ENCODE measurements around the gene CDIPT.

CDIPT gene

DNA sequence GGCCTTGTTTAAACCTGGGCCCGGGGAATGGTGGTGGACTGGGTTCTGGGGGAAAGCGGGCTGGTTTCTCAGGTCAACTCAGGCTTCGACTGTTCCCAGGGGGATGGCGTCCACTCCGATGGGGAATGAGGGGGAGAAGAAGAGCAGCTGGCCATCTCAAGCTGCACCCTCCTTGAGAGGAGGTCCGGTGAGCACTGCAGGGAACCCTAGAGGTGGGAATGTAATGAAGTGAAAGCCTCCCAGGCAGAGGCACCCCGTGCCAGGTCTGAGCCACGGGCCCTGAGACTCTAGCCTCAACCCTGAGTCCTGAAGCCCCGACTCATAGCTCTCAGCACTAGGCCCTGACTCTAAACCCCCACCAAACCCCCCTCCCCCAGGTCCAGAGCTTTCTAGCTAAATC, 1.2 kb upstream of the CDIPT start:
- H2AFZ ChIP-seq (ENCODE audit: insufficient read depth, low read length, poor library complexity) = no peak overlapping the region
- H3K9ac ChIP-seq (ENCODE audit: low read length) = no peak overlapping the region
- peaks cover 11 to 16% of the 10 kb centered on the region in 2 experiments for H3K36me3 ChIP-seq (ENCODE audit: control insufficient read depth in 1 of 2, insufficient read depth in 2 of 2, low read length in 2 of 2)
- peaks cover 4% of the 10 kb centered on the region for H3K79me2 ChIP-seq (ENCODE audit: control insufficient read depth, insufficient read depth, low read length, poor library complexity)
- H3K4me2 ChIP-seq (ENCODE audit: low read length) = no peak overlapping the region
- H3K18ac ChIP-seq (ENCODE audit: low read length) = no peak overlapping the region
- H3K79me1 ChIP-seq (ENCODE audit: low read length) = peaks cover 5% of the 10 kb centered on the region
- H3K27ac ChIP-seq (ENCODE audit: low read depth, low read length) = no peak overlapping the region
- no peak for DNase-seq
- H4K8ac ChIP-seq (ENCODE audit: low read depth, low read length) = peak overlapping the region; percentile 27
- no peak overlapping the region for H3K4ac ChIP-seq (ENCODE audit: low read depth, low read length)
- no peak overlapping the region for H4K12ac ChIP-seq (ENCODE audit: low read depth, low read length)
- no peak overlapping the region for H4K91ac ChIP-seq (ENCODE audit: low read depth, low read length)
- peaks cover 3% of the 10 kb centered on the region for H3K9me3 ChIP-seq (ENCODE audit: insufficient read depth, low read depth, low read length)
- no peak overlapping the region for H3K23ac ChIP-seq (ENCODE audit: low read length)
- peaks cover 0 to 10% of the 10 kb centered on the region in 2 experiments for H3K4me1 ChIP-seq (ENCODE audit: control insufficient read depth in 1 of 2, insufficient read depth in 2 of 2, low read length in 2 of 2)
- H2BK120ac ChIP-seq (ENCODE audit: insufficient read depth, low read length, poor library complexity) = no peak overlapping the region
- no peak overlapping the region for H2BK12ac ChIP-seq (ENCODE audit: low read length)
- no CpG with 5 or more reads among the region's 9 CpGs for WGBS (ENCODE audit: extremely low coverage, insufficient coverage, insufficient read length)
- no peak overlapping the region for H3K4me3 ChIP-seq (ENCODE audit: low read depth, low read length)
- no peak overlapping the region for H2BK5ac ChIP-seq (ENCODE audit: low read depth, low read length, poor library complexity)
- no peaks in the 10 kb centered on the region for H3K27me3 ChIP-seq (ENCODE audit: insufficient read depth, low read length)
- H2AK5ac ChIP-seq (ENCODE audit: low read length) = no peak overlapping the region
- no peak overlapping the region for H3K14ac ChIP-seq (ENCODE audit: low read length)

- Histone ChIP-seq H3K23ac (ENCODE audit: low read length) (no peak overlapping the region), H4K8ac (ENCODE audit: low read depth, low read length) (peak overlapping the region; percentile 68), H3K9me3 (ENCODE audit: insufficient read depth, low read depth, low read length) (peaks cover 3% of the 10 kb centered on the region), H4K12ac (ENCODE audit: low read depth, low read length) (peak overlapping the region; percentile 1), H3K14ac (ENCODE audit: low read length) (no peak overlapping the region), H3K79me1 (ENCODE audit: low read length) (peaks cover 5% of the 10 kb centered on the region), H3K9ac (ENCODE audit: low read length) (no peak overlapping the region), H2AK5ac (ENCODE audit: low read length) (no peak overlapping the region), H4K91ac (ENCODE audit: low read depth, low read length) (peak overlapping the region; percentile 7), H3K27me3 (ENCODE audit: insufficient read depth, low read length) (no peaks in the 10 kb centered on the region), H2BK5ac (ENCODE audit: low read depth, low read length, poor library complexity) (no peak overlapping the region), H2BK12ac (ENCODE audit: low read length) (no peak overlapping the region), H3K4me3 (ENCODE audit: low read depth, low read length) (no peak overlapping the region), H3K79me2 (ENCODE audit: control insufficient read depth, insufficient read depth, low read length, poor library complexity) (peaks cover 4% of the 10 kb centered on the region), H3K4me2 (ENCODE audit: low read length) (peak overlapping the region; percentile 40), H3K4ac (ENCODE audit: low read depth, low read length) (no peak overlapping the region), H3K27ac (ENCODE audit: low read depth, low read length) (no peak overlapping the region), H3K18ac (ENCODE audit: low read length) (no peak overlapping the region), H2BK120ac (ENCODE audit: insufficient read depth, low read length, poor library complexity) (no peak overlapping the region), H2AFZ (ENCODE audit: insufficient read depth, low read length, poor library complexity) (peak overlapping the region; percentile 65), H3K36me3 (ENCODE audit: control insufficient read depth in 1 of 2, insufficient read depth in 2 of 2, low read length in 2 of 2) (peaks cover 17 to 22% of the 10 kb centered on the region in 2 experiments), H3K4me1 (ENCODE audit: control insufficient read depth in 1 of 2, insufficient read depth in 2 of 2, low read length in 2 of 2) (peaks cover 0 to 10% of the 10 kb centered on the region in 2 experiments)
- no CpG with 5 or more reads among the region's 16 CpGs for WGBS (ENCODE audit: extremely low coverage, insufficient coverage, insufficient read length)
- DNase-seq = no peak
These were observed 601 bp upstream of the CDIPT start for GRCh38 chr16:29863669-29863984.

DNA sequence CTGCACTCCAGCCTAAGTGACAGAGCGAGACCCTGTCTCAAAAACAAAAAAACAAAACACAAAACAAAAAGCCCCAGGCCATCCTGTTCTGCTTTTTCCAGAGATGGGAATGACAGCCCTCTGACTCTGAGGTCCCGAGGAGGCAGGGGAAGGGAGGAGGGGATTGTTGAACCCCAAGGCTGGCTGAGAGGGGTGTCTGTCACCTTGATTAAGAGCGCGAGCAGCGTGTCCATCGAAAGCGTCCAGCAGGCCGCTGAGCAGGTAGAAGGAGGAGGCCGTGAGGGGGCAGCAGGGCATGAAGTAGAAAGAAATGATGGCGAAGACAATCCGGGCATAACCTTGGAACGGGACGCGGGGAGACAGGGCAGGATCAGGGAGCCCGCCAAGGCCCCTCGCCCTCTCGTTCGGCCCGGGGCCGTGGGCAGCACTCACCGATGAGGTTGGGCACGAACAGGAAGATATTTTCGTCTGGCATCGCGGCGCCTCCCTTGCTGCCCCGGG, 593 bp downstream of the CDIPT start:
- WGBS (ENCODE audit: extremely low coverage, insufficient coverage, insufficient read length) = no CpG with 5 or more reads among the region's 27 CpGs

GRCh38 chr16:29860218-29860617, 2.8 kb downstream of the CDIPT start:
- H3K23ac ChIP-seq (ENCODE audit: low read length) = no peak overlapping the region
- peaks cover 4% of the 10 kb centered on the region for H3K79me2 ChIP-seq (ENCODE audit: control insufficient read depth, insufficient read depth, low read length, poor library complexity)
- WGBS (ENCODE audit: extremely low coverage, insufficient coverage, insufficient read length) = no CpG with 5 or more reads among the region's 9 CpGs
- no peak overlapping the region for H2AK5ac ChIP-seq (ENCODE audit: low read length)
- no peak overlapping the region for H2BK12ac ChIP-seq (ENCODE audit: low read length)
- H3K4me3 ChIP-seq (ENCODE audit: low read depth, low read length) = no peak overlapping the region
- no peak overlapping the region for H4K91ac ChIP-seq (ENCODE audit: low read depth, low read length)
- H2BK5ac ChIP-seq (ENCODE audit: low read depth, low read length, poor library complexity) = no peak overlapping the region
- no peak overlapping the region for H4K12ac ChIP-seq (ENCODE audit: low read depth, low read length)
- no peaks in the 10 kb centered on the region for H3K27me3 ChIP-seq (ENCODE audit: insufficient read depth, low read length)
- H3K14ac ChIP-seq (ENCODE audit: low read length) = no peak overlapping the region
- H2BK120ac ChIP-seq (ENCODE audit: insufficient read depth, low read length, poor library complexity) = no peak overlapping the region
- no peak overlapping the region for H4K8ac ChIP-seq (ENCODE audit: low read depth, low read length)
- peak overlapping the region; percentile 11 for H3K9ac ChIP-seq (ENCODE audit: low read length)
- H2AFZ ChIP-seq (ENCODE audit: insufficient read depth, low read length, poor library complexity) = no peak overlapping the region
- H3K4me1 ChIP-seq (ENCODE audit: control insufficient read depth in 1 of 2, insufficient read depth in 2 of 2, low read length in 2 of 2) = peaks cover 0 to 10% of the 10 kb centered on the region in 2 experiments
- H3K9me3 ChIP-seq (ENCODE audit: insufficient read depth, low read depth, low read length) = peaks cover 3% of the 10 kb centered on the region
- H3K36me3 ChIP-seq (ENCODE audit: control insufficient read depth in 1 of 2, insufficient read depth in 2 of 2, low read length in 2 of 2) = peaks cover 21 to 25% of the 10 kb centered on the region in 2 experiments
- no peak overlapping the region for H3K27ac ChIP-seq (ENCODE audit: low read depth, low read length)
- peaks cover 5% of the 10 kb centered on the region for H3K79me1 ChIP-seq (ENCODE audit: low read length)
- no peak overlapping the region for H3K4ac ChIP-seq (ENCODE audit: low read depth, low read length)
- DNase-seq = no peak
- no peak overlapping the region for H3K4me2 ChIP-seq (ENCODE audit: low read length)
- H3K18ac ChIP-seq (ENCODE audit: low read length) = no peak overlapping the region

More for the DNA sequence above, 593 bp downstream of the CDIPT start:
- no peaks in the 10 kb centered on the region for H3K27me3 ChIP-seq (ENCODE audit: insufficient read depth, low read length)
- no peak overlapping the region for H2BK5ac ChIP-seq (ENCODE audit: low read depth, low read length, poor library complexity)
- peak overlapping the region; percentile 97 for H3K4me3 ChIP-seq (ENCODE audit: low read depth, low read length)
- no peak overlapping the region for H2BK120ac ChIP-seq (ENCODE audit: insufficient read depth, low read length, poor library complexity)
- peak overlapping the region; percentile 77 for H3K9ac ChIP-seq (ENCODE audit: low read length)
- H3K9me3 ChIP-seq (ENCODE audit: insufficient read depth, low read depth, low read length) = peaks cover 3% of the 10 kb centered on the region
- H3K79me1 ChIP-seq (ENCODE audit: low read length) = peaks cover 5% of the 10 kb centered on the region
- H3K4me1 ChIP-seq (ENCODE audit: control insufficient read depth in 1 of 2, insufficient read depth in 2 of 2, low read length in 2 of 2) = peaks cover 0 to 10% of the 10 kb centered on the region in 2 experiments
- peak overlapping the region; percentile 89 for H3K4me2 ChIP-seq (ENCODE audit: low read length)
- DNase-seq = peak; percentile 20 to 49
- peaks cover 21 to 25% of the 10 kb centered on the region in 2 experiments for H3K36me3 ChIP-seq (ENCODE audit: control insufficient read depth in 1 of 2, insufficient read depth in 2 of 2, low read length in 2 of 2)
- H2AFZ ChIP-seq (ENCODE audit: insufficient read depth, low read length, poor library complexity) = peak overlapping the region; percentile 42
- H2BK12ac ChIP-seq (ENCODE audit: low read length) = no peak overlapping the region
- peak overlapping the region; percentile 63 for H3K27ac ChIP-seq (ENCODE audit: low read depth, low read length)
- peak overlapping the region; percentile 31 for H3K23ac ChIP-seq (ENCODE audit: low read length)
- peak overlapping the region; percentile 28 for H3K14ac ChIP-seq (ENCODE audit: low read length)
- H4K12ac ChIP-seq (ENCODE audit: low read depth, low read length) = no peak overlapping the region
- peak overlapping the region; percentile 37 for H3K4ac ChIP-seq (ENCODE audit: low read depth, low read length)
- H4K91ac ChIP-seq (ENCODE audit: low read depth, low read length) = peak overlapping the region; percentile 76
- peak overlapping the region; percentile 44 for H3K18ac ChIP-seq (ENCODE audit: low read length)
- peaks cover 4% of the 10 kb centered on the region for H3K79me2 ChIP-seq (ENCODE audit: control insufficient read depth, insufficient read depth, low read length, poor library complexity)
- H2AK5ac ChIP-seq (ENCODE audit: low read length) = no peak overlapping the region
- H4K8ac ChIP-seq (ENCODE audit: low read depth, low read length) = peak overlapping the region; percentile 93

All from trophoblast cell (in vitro differentiated cells and primary cell).